Epithelial cell of esophagus (primary cell): ENCODE measurements around the gene NFE2L2.
A peak's percentile ranks its signal among the peaks of the same experiment; 100 is the strongest.
"Not testable (repeated sequence)": the region's sequence is repeated elsewhere in the genome, so short reads cannot be mapped to it uniquely, and the experiment has no call there.

Experiments used
- DNase-seq: peaks from one replicate; pipeline ENCODE4 v3.0.0; 2010; ENCODE audit warnings: low read depth
- H3K4me3 ChIP-seq: 2 replicates; pipeline ENCODE4 v1.5.1; 2011; ENCODE audit warnings: mild to moderate bottlenecking, low read length, control low read depth
- TF ChIP-seq, protein P1 (sequence below): IDR thresholded peaks from 2 replicates; pipeline ENCODE4 v1.5.1; 2011; ENCODE audit warnings: low read depth, mild to moderate bottlenecking, low read length, control low read depth, inconsistent platforms; ENCODE audit not compliant: insufficient read depth; ENCODE audit errors: missing control alignments

The NFE2L2 gene

DNA sequence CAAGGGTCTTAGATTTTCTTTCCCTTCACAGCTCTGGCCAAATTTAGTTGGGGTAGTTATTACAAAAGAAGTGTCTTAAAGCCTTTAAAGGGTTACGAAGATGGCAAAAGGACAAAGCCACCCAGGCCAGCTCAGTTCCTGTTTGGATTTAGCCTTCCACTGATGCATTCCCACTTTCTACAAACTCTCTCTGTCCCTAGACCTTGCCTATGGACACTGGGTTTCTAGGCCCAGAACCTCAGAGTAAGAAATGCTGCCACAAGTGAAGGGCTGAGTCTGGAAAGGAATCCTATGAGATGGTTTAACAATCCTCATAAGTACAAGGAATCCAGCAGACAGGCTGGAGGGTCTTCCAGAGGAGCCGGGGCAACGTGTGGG is 13.4 kb downstream of the NFE2L2 start:
- TF ChIP-seq, protein P1, sequence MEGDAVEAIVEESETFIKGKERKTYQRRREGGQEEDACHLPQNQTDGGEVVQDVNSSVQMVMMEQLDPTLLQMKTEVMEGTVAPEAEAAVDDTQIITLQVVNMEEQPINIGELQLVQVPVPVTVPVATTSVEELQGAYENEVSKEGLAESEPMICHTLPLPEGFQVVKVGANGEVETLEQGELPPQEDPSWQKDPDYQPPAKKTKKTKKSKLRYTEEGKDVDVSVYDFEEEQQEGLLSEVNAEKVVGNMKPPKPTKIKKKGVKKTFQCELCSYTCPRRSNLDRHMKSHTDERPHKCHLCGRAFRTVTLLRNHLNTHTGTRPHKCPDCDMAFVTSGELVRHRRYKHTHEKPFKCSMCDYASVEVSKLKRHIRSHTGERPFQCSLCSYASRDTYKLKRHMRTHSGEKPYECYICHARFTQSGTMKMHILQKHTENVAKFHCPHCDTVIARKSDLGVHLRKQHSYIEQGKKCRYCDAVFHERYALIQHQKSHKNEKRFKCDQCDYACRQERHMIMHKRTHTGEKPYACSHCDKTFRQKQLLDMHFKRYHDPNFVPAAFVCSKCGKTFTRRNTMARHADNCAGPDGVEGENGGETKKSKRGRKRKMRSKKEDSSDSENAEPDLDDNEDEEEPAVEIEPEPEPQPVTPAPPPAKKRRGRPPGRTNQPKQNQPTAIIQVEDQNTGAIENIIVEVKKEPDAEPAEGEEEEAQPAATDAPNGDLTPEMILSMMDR: no peak
- DNase-seq: no peak
- no peak overlapping the region for H3K4me3 ChIP-seq

DNA sequence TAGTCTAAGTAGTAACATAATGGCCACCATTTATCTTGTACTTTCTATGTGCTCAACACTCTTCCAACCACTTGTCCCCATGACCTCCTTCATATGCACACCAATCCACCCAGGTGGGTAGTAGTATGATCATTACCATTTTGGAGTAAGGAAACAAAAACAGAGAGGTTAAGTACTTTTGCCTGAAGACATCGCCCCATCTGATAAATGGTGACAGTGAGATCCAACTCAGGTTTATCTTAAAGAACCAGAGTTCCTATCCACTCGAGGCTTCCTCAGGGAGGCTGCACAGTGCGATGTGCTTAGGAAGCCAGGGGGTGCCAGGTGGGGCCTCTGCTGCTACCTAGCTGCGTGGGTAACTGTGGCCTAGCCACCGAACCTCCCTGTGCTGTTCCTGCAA is 14.1 kb downstream of the NFE2L2 start:
- TF ChIP-seq, protein P1: no peak
- no peak for DNase-seq
- H3K4me3 ChIP-seq: no peak overlapping the region

DNA sequence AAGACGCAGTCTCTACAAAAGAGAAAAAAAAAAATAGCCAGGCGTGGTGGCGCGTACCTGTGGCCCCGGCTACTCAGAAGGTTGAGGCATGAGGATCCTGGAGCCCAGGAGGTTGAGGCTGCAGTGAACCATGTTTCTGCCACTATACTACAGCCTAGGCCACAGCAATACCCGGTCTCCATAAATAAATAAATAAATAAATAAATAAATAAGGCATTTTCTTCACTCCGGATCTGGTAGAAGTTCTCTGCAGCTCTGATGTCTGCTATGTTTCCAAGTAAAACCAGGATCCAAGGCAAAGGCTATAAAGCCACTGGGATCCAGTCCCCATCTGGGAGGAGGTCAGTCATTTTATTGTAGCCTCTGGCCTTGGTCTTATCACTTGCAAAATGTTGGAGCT is 15.5 kb downstream of the NFE2L2 start:
- DNase-seq: no peak
- TF ChIP-seq, protein P1: no peak
- H3K4me3 ChIP-seq: no peak overlapping the region

DNA sequence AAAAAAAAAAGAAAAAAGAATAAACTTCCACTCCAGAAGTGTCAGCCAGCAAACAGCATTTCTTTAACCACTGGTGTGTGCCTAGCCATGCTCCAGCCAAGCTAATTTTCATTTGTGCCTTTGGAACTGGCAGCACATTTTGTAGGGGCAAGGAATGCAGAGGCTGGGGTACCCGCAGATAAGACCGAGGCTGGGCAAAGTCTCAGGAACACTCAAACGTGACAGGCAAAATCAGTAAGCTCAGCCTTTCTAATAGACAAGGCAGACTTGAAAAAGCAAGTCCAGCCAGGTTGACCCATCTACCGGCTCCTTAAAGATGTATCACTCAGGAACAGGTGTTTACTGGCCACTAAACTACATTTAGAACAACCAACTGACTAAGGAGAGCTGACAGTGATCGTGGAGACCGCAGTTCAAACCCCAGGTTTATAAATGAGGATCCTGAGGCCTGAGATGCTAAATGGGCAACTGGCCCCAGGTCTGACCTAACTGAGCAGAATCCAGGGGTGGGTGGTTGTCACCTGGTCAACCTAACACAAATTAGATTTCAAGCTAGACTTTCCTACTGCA is 16.7 kb downstream of the NFE2L2 start:
- TF ChIP-seq, protein P1: no peak
- DNase-seq: no peak
- H3K4me3 ChIP-seq: no peak overlapping the region

DNA sequence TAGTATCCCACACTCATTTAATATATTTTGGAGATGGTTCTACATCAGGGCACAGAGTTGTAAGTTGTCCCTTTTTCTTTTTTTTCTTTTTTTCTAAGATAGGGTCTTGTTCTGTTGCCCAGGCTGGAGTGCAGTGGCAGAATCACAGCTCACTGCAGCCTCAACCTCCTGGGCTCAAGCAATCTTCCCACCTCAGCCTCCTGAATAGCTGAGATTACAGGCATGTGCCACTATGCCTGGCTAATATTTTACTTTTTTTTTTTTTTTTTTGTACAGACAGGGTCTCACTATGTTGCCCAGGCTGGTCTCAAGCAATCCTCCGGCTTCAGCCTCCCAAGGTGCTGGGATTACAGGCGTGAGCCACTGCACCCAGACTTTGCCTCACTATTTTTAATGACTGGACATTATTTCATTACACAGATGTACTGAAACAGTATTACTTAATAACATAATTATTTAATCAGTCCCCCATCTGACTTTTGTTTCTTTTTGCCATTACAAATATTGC is 17.9 kb downstream of the NFE2L2 start:
- DNase-seq, H3K4me3 ChIP-seq: not testable (repeated sequence)

DNA sequence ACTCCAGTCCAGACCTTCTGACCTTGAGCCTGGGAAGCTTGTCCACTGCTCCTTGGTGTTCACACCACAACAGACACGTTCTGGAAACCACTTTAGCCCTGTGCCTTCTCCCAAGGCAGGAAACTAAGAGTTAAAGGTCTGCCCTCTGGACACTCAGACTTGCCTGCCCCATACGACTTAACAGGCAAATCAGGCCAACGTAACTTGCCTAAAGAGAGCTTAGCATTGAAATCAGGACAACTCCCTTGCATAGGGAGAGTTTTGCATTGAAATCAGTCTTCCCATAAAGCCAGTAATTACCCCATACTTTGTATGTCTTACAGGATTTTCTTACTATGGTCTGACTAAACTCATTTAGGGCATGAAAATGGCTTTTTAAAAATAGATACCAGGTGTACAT is 18.5 kb downstream of the NFE2L2 start:
- H3K4me3 ChIP-seq: no peak overlapping the region
- DNase-seq: no peak
- TF ChIP-seq, protein P1: no peak

DNA sequence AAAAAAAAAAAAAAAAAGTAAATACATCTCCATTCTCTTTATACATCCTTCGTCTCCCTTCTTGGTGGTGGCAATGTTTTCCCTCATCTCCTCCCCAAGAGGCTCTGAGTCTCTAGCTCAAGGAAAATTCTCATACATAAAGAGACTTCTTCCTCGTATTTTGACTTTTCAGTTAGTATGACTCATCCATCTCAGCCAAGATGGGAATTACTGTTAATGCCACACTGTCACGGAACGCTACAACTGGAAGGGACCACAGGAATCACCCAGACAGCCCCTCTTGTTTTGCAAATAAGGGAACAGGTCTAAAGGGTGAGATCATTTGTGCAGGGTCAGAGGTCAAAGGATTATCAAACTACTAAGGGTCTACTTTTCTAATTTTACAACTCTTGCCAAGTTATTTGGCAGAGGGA is 19.5 kb downstream of the NFE2L2 start:
- H3K4me3 ChIP-seq: no peak overlapping the region
- TF ChIP-seq, protein P1: no peak
- peak; percentile 43 for DNase-seq

DNA sequence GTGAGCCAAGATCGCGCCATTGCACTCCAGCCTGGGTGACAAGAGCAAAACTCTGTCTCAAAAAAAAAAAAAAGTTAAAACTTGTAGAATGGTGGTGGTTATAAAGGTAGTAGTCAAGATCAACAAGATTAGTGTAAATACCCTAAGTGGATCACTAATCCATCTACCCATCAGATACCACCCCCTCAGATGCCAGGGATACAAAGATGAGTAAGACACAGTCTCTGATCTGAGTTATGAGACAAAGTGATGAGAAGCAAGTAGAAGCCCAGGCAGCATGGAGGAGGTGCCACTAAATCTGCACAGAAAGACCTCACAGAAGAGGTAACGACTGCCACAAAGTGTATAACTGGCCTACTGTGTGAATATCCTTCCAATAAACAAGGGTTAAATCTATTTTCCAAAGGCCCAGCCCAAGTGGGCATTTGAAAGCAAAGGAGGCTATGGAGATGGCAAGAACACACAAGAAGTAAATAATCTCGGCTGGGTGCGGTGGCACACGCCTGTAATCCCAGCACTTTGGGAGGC is 20.2 kb downstream of the NFE2L2 start:
- H3K4me3 ChIP-seq: no peak overlapping the region
- DNase-seq: no peak
- TF ChIP-seq, protein P1: no peak
